Astrocyte (in vitro differentiated cells and primary cell): ENCODE measurements around the gene MEIOC. TPM values are rescaled to one million over a fixed set of nuclear protein-coding genes. Genes with fewer than 3 reads are reported as not detected.

Source experiments
- DNase-seq: peaks from one replicate; pipeline ENCODE4 v3.0.0-alpha.2; 2010; ENCODE audit warnings: low read depth
- FAIRE-seq: peaks from 2 replicates; lab custom pipeline; 2011; peaks lifted over from hg19 to GRCh38; lab: Jason Lieb, UNC
- H2AFZ ChIP-seq: 2 replicates; pipeline ENCODE4 v1.6.0; 2012; ENCODE audit warnings: low read depth, low read length, inconsistent platforms
- H3K27ac ChIP-seq: 2 replicates; pipeline ENCODE4 v1.5.1; 2011; ENCODE audit warnings: low read depth, low read length, inconsistent platforms
- H3K27me3 ChIP-seq: 2 replicates; pipeline ENCODE4 v1.6.0; 2011; ENCODE audit warnings: low read length, inconsistent platforms; ENCODE audit not compliant: insufficient read depth
- H3K36me3 ChIP-seq: 2 replicates; pipeline ENCODE4 v1.5.1; 2011; ENCODE audit warnings: low read length, inconsistent platforms; ENCODE audit not compliant: insufficient read depth
- H3K4me1 ChIP-seq: 2 replicates; pipeline ENCODE4 v1.5.1; 2011; ENCODE audit warnings: low read length, inconsistent platforms; ENCODE audit not compliant: insufficient read depth
- H3K4me2 ChIP-seq: 2 replicates; pipeline ENCODE4 v1.6.0; 2012; ENCODE audit warnings: low read length, inconsistent platforms
- H3K4me3 ChIP-seq: 2 replicates; pipeline ENCODE4 v1.5.1; 2011; ENCODE audit warnings: low read depth, mild to moderate bottlenecking, low read length, inconsistent platforms; ENCODE audit not compliant: insufficient read depth
- H3K79me2 ChIP-seq: 2 replicates; pipeline ENCODE4 v1.6.0; 2012; ENCODE audit warnings: mild to moderate bottlenecking, low read length, inconsistent platforms; ENCODE audit not compliant: insufficient read depth
- H3K9ac ChIP-seq: 2 replicates; pipeline ENCODE4 v1.6.0; 2012; ENCODE audit warnings: mild to moderate bottlenecking, low read length, inconsistent platforms
- H3K9me3 ChIP-seq: 2 replicates; pipeline ENCODE4 v1.5.1; 2012; ENCODE audit warnings: low read depth, mild to moderate bottlenecking, low read length, inconsistent platforms; ENCODE audit not compliant: insufficient read depth
- H4K20me1 ChIP-seq: 2 replicates; pipeline ENCODE4 v1.6.0; 2012; ENCODE audit warnings: low read length, inconsistent platforms; ENCODE audit not compliant: insufficient read depth
- H3K27ac Mint-ChIP-seq: one replicate; pipeline ENCODE4 v1.8.0; 2021; ENCODE audit warnings: mild to moderate bottlenecking, mixed read lengths; ENCODE audit not compliant: unreplicated experiment
- H3K27me3 Mint-ChIP-seq: one replicate; pipeline ENCODE4 v1.8.0; 2021; ENCODE audit warnings: low read depth, mixed read lengths; ENCODE audit not compliant: unreplicated experiment
- H3K36me3 Mint-ChIP-seq: one replicate; pipeline ENCODE4 v1.8.0; 2021; ENCODE audit warnings: low read depth, mixed read lengths; ENCODE audit not compliant: unreplicated experiment
- H3K4me1 Mint-ChIP-seq: one replicate; pipeline ENCODE4 v1.8.0; 2021; ENCODE audit warnings: low read depth, mixed read lengths; ENCODE audit not compliant: unreplicated experiment
- H3K4me3 Mint-ChIP-seq: one replicate; pipeline ENCODE4 v1.8.0; 2021; ENCODE audit warnings: mild to moderate bottlenecking, moderate library complexity, mixed read lengths; ENCODE audit not compliant: unreplicated experiment
- H3K9me3 Mint-ChIP-seq: one replicate; pipeline ENCODE4 v1.8.0; 2021; ENCODE audit warnings: mild to moderate bottlenecking, mixed read lengths; ENCODE audit not compliant: unreplicated experiment
- EZH2 ChIP-seq: IDR thresholded peaks from 2 replicates; pipeline ENCODE4 v1.6.1; 2012; ENCODE audit warnings: mild to moderate bottlenecking, low read length, inconsistent platforms; ENCODE audit not compliant: insufficient read depth
- total RNA-seq: library from RNA; stranded (reverse); gene quantifications from 2 replicates; pipeline ENCODE4 v1.2.1, GENCODE V29; 2021
- TF ChIP-seq, protein P1 (sequence below): IDR thresholded peaks from 2 replicates; pipeline ENCODE4 v1.5.1; 2011; ENCODE audit warnings: low read depth, mild to moderate bottlenecking, inconsistent platforms, low read length, moderate library complexity; ENCODE audit not compliant: insufficient read depth

Gene MEIOC
- total RNA-seq, 1 donor from 2014 or later, result 0.45 TPM

DNA sequence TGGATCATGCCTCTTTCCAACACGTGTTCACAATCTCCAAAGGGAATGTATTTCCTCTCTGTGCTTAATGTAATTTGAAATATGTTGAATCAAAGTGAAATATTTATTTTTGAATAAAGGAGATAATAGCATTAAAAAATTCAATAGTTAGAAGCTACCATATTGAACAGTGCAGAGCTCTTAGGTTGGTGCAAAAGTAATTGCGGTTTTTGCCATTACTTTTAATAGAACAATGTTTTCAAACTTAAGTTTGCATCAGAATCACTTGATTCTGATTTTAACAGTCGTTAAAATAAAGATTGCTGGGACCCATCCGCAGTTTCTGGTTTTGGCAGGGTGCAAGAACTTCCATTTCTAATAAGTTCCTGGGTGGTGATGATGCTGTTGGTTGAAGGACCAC, 10.0 kb upstream of the MEIOC start:
- DNase-seq, result no peak
- Histone ChIP-seq H3K4me1 (no peaks in the 10 kb centered on the region), H3K4me2 (no peak overlapping the region), H2AFZ (no peak overlapping the region), H3K4me3 (no peak overlapping the region), H4K20me1 (no peaks in the 10 kb centered on the region), H3K79me2 (no peaks in the 10 kb centered on the region), H3K9me3 (no peaks in the 10 kb centered on the region), H3K27ac (no peak overlapping the region), H3K27me3 (peaks cover 6% of the 10 kb centered on the region), H3K36me3 (no peaks in the 10 kb centered on the region), H3K9ac (no peak overlapping the region)
- no peaks in the 10 kb centered on the region for H3K9me3 Mint-ChIP-seq
- FAIRE-seq, result no peak
- TF ChIP-seq, protein P1, sequence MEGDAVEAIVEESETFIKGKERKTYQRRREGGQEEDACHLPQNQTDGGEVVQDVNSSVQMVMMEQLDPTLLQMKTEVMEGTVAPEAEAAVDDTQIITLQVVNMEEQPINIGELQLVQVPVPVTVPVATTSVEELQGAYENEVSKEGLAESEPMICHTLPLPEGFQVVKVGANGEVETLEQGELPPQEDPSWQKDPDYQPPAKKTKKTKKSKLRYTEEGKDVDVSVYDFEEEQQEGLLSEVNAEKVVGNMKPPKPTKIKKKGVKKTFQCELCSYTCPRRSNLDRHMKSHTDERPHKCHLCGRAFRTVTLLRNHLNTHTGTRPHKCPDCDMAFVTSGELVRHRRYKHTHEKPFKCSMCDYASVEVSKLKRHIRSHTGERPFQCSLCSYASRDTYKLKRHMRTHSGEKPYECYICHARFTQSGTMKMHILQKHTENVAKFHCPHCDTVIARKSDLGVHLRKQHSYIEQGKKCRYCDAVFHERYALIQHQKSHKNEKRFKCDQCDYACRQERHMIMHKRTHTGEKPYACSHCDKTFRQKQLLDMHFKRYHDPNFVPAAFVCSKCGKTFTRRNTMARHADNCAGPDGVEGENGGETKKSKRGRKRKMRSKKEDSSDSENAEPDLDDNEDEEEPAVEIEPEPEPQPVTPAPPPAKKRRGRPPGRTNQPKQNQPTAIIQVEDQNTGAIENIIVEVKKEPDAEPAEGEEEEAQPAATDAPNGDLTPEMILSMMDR, result no peak
- TF ChIP-seq EZH2, result no peak
- no peak overlapping the region for H3K27ac Mint-ChIP-seq
- H3K36me3 Mint-ChIP-seq, result no peaks in the 10 kb centered on the region
- no peaks in the 10 kb centered on the region for H3K4me1 Mint-ChIP-seq
- no peak overlapping the region for H3K4me3 Mint-ChIP-seq
- peaks cover 26% of the 10 kb centered on the region for H3K27me3 Mint-ChIP-seq

GRCh38 chr17:44647736-44648135, 8.5 kb upstream of the MEIOC start:
- FAIRE-seq (no peak), DNase-seq (no peak)
- H3K9me3 Mint-ChIP-seq, result no peaks in the 10 kb centered on the region
- Histone ChIP-seq H3K79me2 (no peaks in the 10 kb centered on the region), H4K20me1 (no peaks in the 10 kb centered on the region), H3K36me3 (no peaks in the 10 kb centered on the region), H3K4me1 (no peaks in the 10 kb centered on the region), H3K9me3 (no peaks in the 10 kb centered on the region), H3K9ac (no peak overlapping the region), H3K4me2 (no peak overlapping the region), H3K27ac (no peak overlapping the region), H3K4me3 (no peak overlapping the region), H2AFZ (no peak overlapping the region), H3K27me3 (peaks cover 6% of the 10 kb centered on the region)
- H3K27ac Mint-ChIP-seq, result no peak overlapping the region
- no peaks in the 10 kb centered on the region for H3K36me3 Mint-ChIP-seq
- no peak overlapping the region for H3K4me3 Mint-ChIP-seq
- peaks cover 20% of the 10 kb centered on the region for H3K27me3 Mint-ChIP-seq
- no peak for TF ChIP-seq EZH2
- TF ChIP-seq, protein P1, result no peak
- no peaks in the 10 kb centered on the region for H3K4me1 Mint-ChIP-seq

GRCh38 chr17:44648963-44649362, 7.3 kb upstream of the MEIOC start:
- H2AFZ ChIP-seq, result no peak overlapping the region
- no peak for TF ChIP-seq EZH2
- TF ChIP-seq, protein P1, result no peak
- no peak overlapping the region for H3K4me2 ChIP-seq
- peaks cover 6% of the 10 kb centered on the region for H3K27me3 ChIP-seq
- no peaks in the 10 kb centered on the region for H3K9me3 Mint-ChIP-seq
- FAIRE-seq (no peak), DNase-seq (no peak)
- H3K9me3 ChIP-seq, result no peaks in the 10 kb centered on the region
- no peaks in the 10 kb centered on the region for H3K4me1 Mint-ChIP-seq
- H3K36me3 Mint-ChIP-seq, result no peaks in the 10 kb centered on the region
- H3K9ac ChIP-seq, result no peak overlapping the region
- H3K36me3 ChIP-seq, result no peaks in the 10 kb centered on the region
- no peaks in the 10 kb centered on the region for H3K4me1 ChIP-seq
- no peak overlapping the region for H3K27ac ChIP-seq
- peaks cover 21% of the 10 kb centered on the region for H3K27me3 Mint-ChIP-seq
- H4K20me1 ChIP-seq, result no peaks in the 10 kb centered on the region
- H3K79me2 ChIP-seq, result no peaks in the 10 kb centered on the region
- no peak overlapping the region for H3K4me3 ChIP-seq
- H3K27ac Mint-ChIP-seq, result no peak overlapping the region
- H3K4me3 Mint-ChIP-seq, result no peak overlapping the region
